A673 (cell line): ENCODE measurements around the gene TTC22. TPM values are rescaled to one million over a fixed set of nuclear protein-coding genes. Genes with fewer than 3 reads are reported as not detected.

Source experiments
- BruUV-seq: library from RNA; stranded (reverse); fragments of 400-500 nt; replicated peaks from 2 replicates; lab custom pipeline; 2021; lab: Mats Ljungman, UMichigan
- CTCF ChIA-PET: fragments of 300-600 bp; sonication (Branson Sonifier 250); formaldehyde crosslinking; loops from one replicate; lab custom pipeline; 2022; ENCODE audit warnings: antibody characterized with exemption; lab: Charles Lee
- POLR2A ChIA-PET: fragments of 300-600 bp; sonication (Branson Sonifier 250); formaldehyde crosslinking; loops from one replicate; lab custom pipeline; 2022; ENCODE audit warnings: antibody characterized with exemption; ENCODE audit not compliant: low non-redundant PET; lab: Charles Lee
- DNase-seq: peaks from one replicate; pipeline ENCODE4 v3.0.0-alpha.2; 2015; ENCODE audit warnings: low spot score
- H3K27ac ChIP-seq: fragments of 200-600 bp; sonication (generic); 2 replicates; pipeline ENCODE4 v1.5.1; 2016; ENCODE audit warnings: mixed run types, low read depth, mild to moderate bottlenecking, mixed read lengths, antibody characterized with exemption, low read length; ENCODE audit not compliant: poor library complexity, severe bottlenecking
- H3K27me3 ChIP-seq: fragments of 200-600 bp; sonication (generic); replicated peaks from 2 replicates; pipeline ENCODE4 v1.6.1; 2017; ENCODE audit warnings: mixed run types, low read depth, mild to moderate bottlenecking, mixed read lengths, antibody characterized with exemption, low read length; ENCODE audit not compliant: insufficient read depth, poor library complexity
- H3K36me3 ChIP-seq: fragments of 200-600 bp; sonication (generic); 2 replicates; pipeline ENCODE4 v1.6.1; 2016; ENCODE audit warnings: mixed run types, mild to moderate bottlenecking, mixed read lengths, antibody characterized with exemption, low read length; ENCODE audit not compliant: insufficient read depth, poor library complexity, severe bottlenecking
- H3K4me1 ChIP-seq: fragments of 200-600 bp; sonication (generic); 2 replicates; pipeline ENCODE4 v1.6.1; 2017; ENCODE audit warnings: mixed run types, mild to moderate bottlenecking, mixed read lengths, antibody characterized with exemption, low read length; ENCODE audit not compliant: insufficient read depth, poor library complexity, severe bottlenecking
- H3K4me3 ChIP-seq: fragments of 200-600 bp; sonication (generic); 2 replicates; pipeline ENCODE4 v1.5.1; 2016; ENCODE audit warnings: low read depth, mixed run types, mild to moderate bottlenecking, mixed read lengths, low read length; ENCODE audit not compliant: poor library complexity, severe bottlenecking
- H3K9me3 ChIP-seq: fragments of 200-600 bp; sonication (generic); 2 replicates; pipeline ENCODE4 v1.6.1; 2016; ENCODE audit warnings: mixed run types, low read depth, mild to moderate bottlenecking, mixed read lengths, antibody characterized with exemption, low read length; ENCODE audit not compliant: poor library complexity, severe bottlenecking
- CTCF ChIP-seq: fragments of 300-800, 200-600 bp; sonication (generic); conservative IDR thresholded peaks from 2 replicates; pipeline ENCODE4 v1.5.1; 2017; ENCODE audit warnings: low read depth, mild to moderate bottlenecking, antibody characterized with exemption, low read length, moderate library complexity, mixed read lengths
- EZH2 ChIP-seq: fragments of 200-600 bp; sonication (generic); IDR thresholded peaks from 2 replicates; pipeline ENCODE4 v1.6.1; 2017; ENCODE audit warnings: borderline replicate concordance, low read depth, mild to moderate bottlenecking, mixed read lengths, antibody characterized with exemption, low read length; ENCODE audit not compliant: poor library complexity, severe bottlenecking
- intact Hi-C: fragments of 100-400 bp; cut with micrococcal nuclease; formaldehyde crosslinking; loops from one replicate; pipeline ENCODE4 v1.10.0; 2022; ENCODE audit not compliant: unreplicated experiment
- total RNA-seq: library from RNA; stranded (reverse); gene quantifications from 2 replicates; pipeline ENCODE4 v1.2.3, GENCODE V29; 2021

The TTC22 gene
- total RNA-seq, 1 experiment from 2014 or later = not detected

GRCh38 chr1:54763816-54764132, 37.3 kb downstream of the TTC22 start:
- no peaks in the 10 kb centered on the region for H3K36me3 ChIP-seq
- DNase-seq = no peak
- no peak for TF ChIP-seq CTCF
- TF ChIP-seq EZH2 = no peak
- no peaks in the 10 kb centered on the region for H3K27me3 ChIP-seq
- POLR2A ChIA-PET = no interaction called here
- peak overlapping the region; percentile 78 for H3K27ac ChIP-seq
- intact Hi-C loops = no loop called here
- TSS peak; percentile 89 for BruUV-seq
- H3K9me3 ChIP-seq = no peaks in the 10 kb centered on the region
- CTCF ChIA-PET = interaction anchor here (0.5 kb wide), 1 partner anchor 1494 kb away, joined by 3 read pairs; no protein-coding TSS in a partner anchor
- H3K4me3 ChIP-seq = peak overlapping the region; percentile 68
- peaks cover 12% of the 10 kb centered on the region for H3K4me1 ChIP-seq

GRCh38 chr1:54758678-54759348, 42.3 kb downstream of the TTC22 start:
- Histone ChIP-seq H3K4me1 (peaks cover 4% of the 10 kb centered on the region), H3K27me3 (no peaks in the 10 kb centered on the region), H3K36me3 (peaks cover 9% of the 10 kb centered on the region), H3K4me3 (no peak overlapping the region), H3K9me3 (no peaks in the 10 kb centered on the region), H3K27ac (no peak overlapping the region)
- ChIA-PET POLR2A (no interaction called here), CTCF (no interaction called here)
- BruUV-seq = no TSS peak
- TF ChIP-seq EZH2 (no peak), CTCF (no peak)
- no peak for DNase-seq
- intact Hi-C loops = no loop called here

- Histone ChIP-seq H3K36me3 (peaks cover 9% of the 10 kb centered on the region), H3K4me3 (no peak overlapping the region), H3K27ac (no peak overlapping the region), H3K9me3 (no peaks in the 10 kb centered on the region), H3K4me1 (no peaks in the 10 kb centered on the region), H3K27me3 (no peaks in the 10 kb centered on the region)
- CTCF ChIA-PET = no interaction called here
- TF ChIP-seq CTCF (no peak), EZH2 (no peak)
- no TSS peak for BruUV-seq
- intact Hi-C loops = no loop called here
- DNase-seq = no peak
- POLR2A ChIA-PET = no interaction called here
Measured at GRCh38 chr1:54757833-54758232, 43.3 kb downstream of the TTC22 start.
